Stimulated activated naive CD8-positive, alpha-beta T cell treated with anti-CD3 and anti-CD28 coated beads, Interleukin-15, Interleukin-2, amounts not matched to agents 100 ng/mL and 50 ng/mL, for 24 hours (primary cell): ENCODE results near the gene CCN5.
"Not testable (repeated sequence)": the region's sequence is repeated elsewhere in the genome, so short reads cannot be mapped to it uniquely, and the experiment has no call there.

ENCODE experiments used
- H3K27ac Mint-ChIP-seq: one replicate; pipeline ENCODE4 v1.8.0; 2021; ENCODE audit warnings: mild to moderate bottlenecking, mixed read lengths
- H3K27me3 Mint-ChIP-seq: one replicate; pipeline ENCODE4 v1.8.0; 2021; ENCODE audit warnings: mixed read lengths
- H3K36me3 Mint-ChIP-seq: one replicate; pipeline ENCODE4 v1.8.0; 2021; ENCODE audit warnings: low read depth, mixed read lengths
- H3K4me1 Mint-ChIP-seq: one replicate; pipeline ENCODE4 v1.8.0; 2021; ENCODE audit warnings: low read depth, mixed read lengths
- H3K4me3 Mint-ChIP-seq: one replicate; pipeline ENCODE4 v1.8.0; 2021; ENCODE audit warnings: mild to moderate bottlenecking, mixed read lengths
- H3K9me3 Mint-ChIP-seq: one replicate; pipeline ENCODE4 v1.8.0; 2021; ENCODE audit warnings: mixed read lengths

CCN5 gene

DNA sequence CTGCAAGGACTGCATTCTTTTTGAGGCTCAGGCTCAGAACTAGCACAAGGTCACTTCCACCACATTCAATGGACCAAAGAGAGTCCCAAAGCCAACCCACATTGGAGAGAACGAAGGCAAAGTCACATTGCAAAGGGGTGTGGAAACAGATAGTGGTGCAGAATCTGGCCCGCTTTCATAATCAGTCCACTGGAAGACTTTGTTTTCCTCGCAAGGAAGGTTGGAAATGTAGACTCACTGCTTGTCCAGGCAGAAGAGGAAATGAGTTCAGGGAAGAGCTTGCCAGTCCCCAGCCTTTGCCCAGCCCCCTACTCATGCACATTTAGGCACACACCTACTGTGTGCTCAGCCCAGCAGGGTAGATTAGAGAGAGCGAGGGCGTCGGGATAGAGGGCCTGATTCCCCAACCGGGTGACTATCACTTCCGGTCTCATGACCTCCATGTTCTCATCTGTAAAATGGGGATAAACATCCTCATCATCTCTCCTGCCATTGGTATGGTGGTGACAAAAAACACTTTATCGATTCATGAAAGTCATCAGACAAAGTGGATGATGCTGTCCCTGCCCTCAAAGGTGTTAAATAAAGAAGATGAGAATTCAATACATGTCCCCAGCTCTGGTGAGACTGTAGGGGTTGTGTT is 24.3 kb upstream of the CCN5 start:
- Mint-ChIP-seq H3K4me3 (no peak overlapping the region), H3K27me3 (peaks cover 8% of the 10 kb centered on the region), H3K27ac (no peak overlapping the region), H3K4me1 (no peaks in the 10 kb centered on the region), H3K36me3 (no peaks in the 10 kb centered on the region), H3K9me3 (no peaks in the 10 kb centered on the region)

DNA sequence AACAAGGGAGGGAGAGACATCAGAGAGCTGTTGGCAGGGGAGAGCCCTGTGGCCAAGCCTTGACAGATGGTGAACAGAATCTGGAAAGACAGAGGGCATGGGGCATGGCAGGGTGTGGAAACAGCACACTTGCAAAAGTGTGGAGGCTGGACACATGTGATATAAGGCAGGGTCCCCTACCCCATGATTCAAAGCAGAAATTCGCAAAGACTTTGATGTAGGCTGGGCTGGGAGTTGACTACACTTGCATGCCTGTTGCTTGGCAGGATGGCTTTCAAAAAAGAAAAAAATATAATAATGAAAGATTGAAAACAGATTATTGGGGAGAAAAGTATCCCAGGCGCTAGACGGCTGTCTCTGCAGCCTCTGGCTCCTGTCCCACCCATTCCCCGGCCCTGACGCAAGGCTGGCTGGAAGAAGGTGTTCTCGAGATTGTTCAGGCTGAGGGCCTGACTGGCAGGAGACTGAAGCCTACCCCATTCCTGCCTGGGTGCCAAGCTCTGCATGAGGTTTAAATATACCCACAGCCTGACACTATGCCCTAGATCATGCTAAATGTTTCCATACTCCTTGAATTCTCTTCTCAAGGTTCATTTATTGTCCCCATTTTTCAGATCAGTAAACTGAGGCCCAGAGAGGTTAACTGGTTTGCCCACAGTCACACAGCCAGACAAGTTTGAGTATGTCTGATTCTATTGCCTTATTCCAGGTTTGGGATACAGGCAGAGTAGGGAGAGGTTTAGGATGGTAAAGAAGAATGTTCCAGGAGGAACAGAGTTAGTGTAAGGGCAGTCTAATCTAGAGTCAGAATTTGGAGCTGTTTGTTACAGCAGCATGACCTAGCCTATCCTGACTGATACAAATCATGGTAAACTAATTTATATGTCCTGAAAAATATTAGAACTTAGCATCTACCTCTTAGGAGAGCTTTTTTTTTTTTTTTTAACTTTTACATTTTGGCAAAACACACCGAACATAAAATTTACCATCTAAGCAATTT is 23.4 kb upstream of the CCN5 start:
- H3K36me3 Mint-ChIP-seq: no peaks in the 10 kb centered on the region
- no peak overlapping the region for H3K27ac Mint-ChIP-seq
- H3K4me3 Mint-ChIP-seq: no peak overlapping the region
- peaks cover 8% of the 10 kb centered on the region for H3K27me3 Mint-ChIP-seq
- no peaks in the 10 kb centered on the region for H3K9me3 Mint-ChIP-seq
- no peaks in the 10 kb centered on the region for H3K4me1 Mint-ChIP-seq

DNA sequence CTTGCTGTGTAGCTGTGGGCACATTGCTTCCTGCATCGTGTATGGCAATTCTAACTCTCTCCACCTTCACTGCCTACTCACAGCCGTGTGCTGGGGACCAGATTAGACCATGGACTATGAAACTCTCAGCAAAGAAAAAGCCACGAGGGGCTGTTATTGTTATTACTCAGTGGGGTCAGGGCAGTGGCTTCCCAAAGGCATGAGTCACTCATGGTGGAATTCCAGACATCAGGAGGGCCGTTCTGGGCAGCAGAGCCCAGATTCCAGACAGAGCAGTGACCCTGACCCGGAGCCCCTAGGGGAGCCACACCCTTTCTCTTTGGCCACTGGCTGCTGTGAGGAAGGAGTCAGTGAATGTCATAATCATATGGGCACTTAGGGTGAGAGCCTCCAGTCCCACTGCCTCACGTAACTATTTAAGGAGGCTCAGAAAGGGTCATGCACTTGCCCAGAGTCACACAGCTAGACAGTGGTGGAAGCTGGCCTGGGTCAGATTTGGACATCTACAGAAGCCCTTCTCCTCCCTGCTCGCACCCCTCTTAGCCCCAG is 22.2 kb upstream of the CCN5 start:
- Mint-ChIP-seq H3K4me3 (no peak overlapping the region), H3K27me3 (no peaks in the 10 kb centered on the region), H3K4me1 (no peaks in the 10 kb centered on the region)

GRCh38 chr20:44693627-44694026 is 21.5 kb upstream of the CCN5 start:
- Mint-ChIP-seq H3K36me3 (no peaks in the 10 kb centered on the region), H3K9me3 (no peaks in the 10 kb centered on the region), H3K27ac (no peak overlapping the region), H3K4me3 (no peak overlapping the region), H3K4me1 (no peaks in the 10 kb centered on the region), H3K27me3 (no peaks in the 10 kb centered on the region)

More for the DNA sequence above, 22.2 kb upstream of the CCN5 start:
- no peaks in the 10 kb centered on the region for H3K36me3 Mint-ChIP-seq
- no peak overlapping the region for H3K27ac Mint-ChIP-seq
- no peaks in the 10 kb centered on the region for H3K9me3 Mint-ChIP-seq

DNA sequence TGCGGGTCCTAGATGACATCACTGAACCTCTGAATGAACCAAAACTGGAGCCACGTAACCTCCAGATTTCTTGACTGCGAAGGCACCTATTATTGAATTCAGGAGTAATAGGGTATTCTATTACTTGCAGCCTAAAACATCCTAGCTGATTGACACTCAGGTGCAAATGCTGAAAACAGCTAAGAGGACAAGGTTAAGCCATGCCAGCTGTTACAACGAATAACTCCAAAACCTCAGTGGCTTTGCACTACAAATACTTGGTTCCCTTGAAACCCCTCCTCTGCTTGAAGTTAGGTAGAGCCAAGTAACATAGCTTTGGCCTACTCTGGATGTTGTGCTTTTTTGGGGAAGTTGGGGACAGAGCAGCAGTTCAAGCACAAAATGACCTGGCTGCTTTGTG is 21.0 kb upstream of the CCN5 start:
- H3K27me3 Mint-ChIP-seq: no peaks in the 10 kb centered on the region
- H3K4me1 Mint-ChIP-seq: no peaks in the 10 kb centered on the region
- no peak overlapping the region for H3K4me3 Mint-ChIP-seq
- H3K27ac Mint-ChIP-seq: no peak overlapping the region
- no peaks in the 10 kb centered on the region for H3K9me3 Mint-ChIP-seq
- no peaks in the 10 kb centered on the region for H3K36me3 Mint-ChIP-seq

DNA sequence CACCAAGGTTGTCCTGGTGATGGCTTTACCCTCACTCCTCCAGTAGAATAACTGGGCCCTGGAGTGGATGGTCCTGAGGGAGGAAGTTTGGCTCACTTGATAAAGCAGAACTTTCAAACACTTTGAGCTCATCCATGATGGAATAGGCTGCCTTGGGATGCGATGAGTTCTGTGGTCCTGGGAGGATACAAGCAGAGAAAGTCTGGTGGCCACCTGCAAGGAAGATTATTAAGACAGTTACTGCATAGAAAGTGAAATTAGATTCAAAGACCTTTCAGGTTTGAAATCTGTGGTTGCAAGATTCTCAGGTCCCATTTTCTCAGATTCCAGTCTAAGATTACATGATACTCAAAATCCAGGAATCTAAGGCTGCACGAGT is 19.9 kb upstream of the CCN5 start:
- H3K27me3 Mint-ChIP-seq: no peaks in the 10 kb centered on the region
- H3K27ac Mint-ChIP-seq: no peak overlapping the region
- no peaks in the 10 kb centered on the region for H3K9me3 Mint-ChIP-seq
- no peaks in the 10 kb centered on the region for H3K4me1 Mint-ChIP-seq
- H3K4me3 Mint-ChIP-seq: no peak overlapping the region
- H3K36me3 Mint-ChIP-seq: no peaks in the 10 kb centered on the region

DNA sequence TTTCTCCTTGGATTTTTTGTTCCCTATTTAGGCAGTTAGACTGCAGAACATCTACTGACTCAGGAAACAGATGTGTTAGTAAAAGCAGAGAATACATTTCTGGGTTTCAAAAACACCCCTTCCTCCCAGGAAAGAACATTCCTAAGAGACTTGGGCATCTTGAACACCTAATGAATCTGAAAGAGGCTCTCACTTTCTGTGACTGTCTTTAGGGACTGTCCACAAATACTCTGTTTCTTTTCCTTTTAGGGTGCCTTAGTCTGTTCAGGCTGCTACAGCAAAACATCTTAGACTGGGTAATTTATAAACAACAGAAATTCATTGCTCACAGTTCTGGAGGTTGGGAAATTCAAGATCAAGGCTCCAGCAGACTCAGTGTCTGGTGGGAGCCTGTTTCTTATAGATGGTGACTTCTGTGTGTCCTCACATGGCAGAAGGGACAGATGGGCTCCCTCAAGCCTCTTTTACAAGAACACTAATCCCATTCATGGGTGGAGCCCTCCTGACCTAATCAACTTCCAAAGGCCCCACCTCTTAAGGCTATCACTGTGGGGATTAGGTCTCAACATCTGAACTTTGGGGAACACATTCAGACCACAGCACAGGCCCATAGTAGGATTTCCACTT is 19.4 kb upstream of the CCN5 start:
- Mint-ChIP-seq H3K4me3 (no peak overlapping the region), H3K27ac (no peak overlapping the region), H3K27me3 (no peaks in the 10 kb centered on the region), H3K36me3 (no peaks in the 10 kb centered on the region), H3K4me1 (no peaks in the 10 kb centered on the region), H3K9me3 (no peaks in the 10 kb centered on the region)

DNA sequence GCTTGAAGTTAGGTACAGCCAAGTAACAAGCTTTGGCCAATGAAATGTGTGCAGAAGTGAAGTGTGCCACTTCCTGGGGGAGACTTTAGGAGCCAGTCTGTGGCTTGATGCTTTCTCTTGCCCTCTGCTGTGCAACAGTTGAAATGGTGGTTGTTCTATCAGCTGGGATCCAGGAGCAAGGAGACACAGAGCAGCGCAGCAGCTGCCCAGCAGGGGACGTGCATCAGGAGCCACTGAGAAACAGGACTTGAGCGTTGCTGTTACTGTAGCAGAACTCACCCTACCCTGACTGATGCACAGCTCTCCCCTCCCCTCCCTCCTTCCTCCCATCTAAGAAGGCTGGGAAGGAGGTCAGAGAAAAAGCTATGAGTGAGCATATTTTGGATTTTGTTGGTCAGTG is 18.9 kb upstream of the CCN5 start:
- no peaks in the 10 kb centered on the region for H3K4me1 Mint-ChIP-seq
- no peaks in the 10 kb centered on the region for H3K9me3 Mint-ChIP-seq
- no peak overlapping the region for H3K27ac Mint-ChIP-seq
- no peaks in the 10 kb centered on the region for H3K27me3 Mint-ChIP-seq
- no peaks in the 10 kb centered on the region for H3K36me3 Mint-ChIP-seq
- H3K4me3 Mint-ChIP-seq: no peak overlapping the region

- H3K4me1 Mint-ChIP-seq, H3K36me3 Mint-ChIP-seq, H3K27me3 Mint-ChIP-seq, H3K4me3 Mint-ChIP-seq, H3K9me3 Mint-ChIP-seq, H3K27ac Mint-ChIP-seq: not testable (repeated sequence)
Measured at GRCh38 chr20:44697041-44697440, 18.1 kb upstream of the CCN5 start.

GRCh38 chr20:44698351-44698750 is 16.8 kb upstream of the CCN5 start:
- no peaks in the 10 kb centered on the region for H3K9me3 Mint-ChIP-seq
- H3K4me3 Mint-ChIP-seq: no peak overlapping the region
- H3K4me1 Mint-ChIP-seq: no peaks in the 10 kb centered on the region
- no peaks in the 10 kb centered on the region for H3K36me3 Mint-ChIP-seq
- no peak overlapping the region for H3K27ac Mint-ChIP-seq
- no peaks in the 10 kb centered on the region for H3K27me3 Mint-ChIP-seq

GRCh38 chr20:44700306-44700705 is 14.9 kb upstream of the CCN5 start:
- Mint-ChIP-seq H3K9me3 (no peaks in the 10 kb centered on the region), H3K27me3 (no peaks in the 10 kb centered on the region), H3K36me3 (no peaks in the 10 kb centered on the region), H3K27ac (no peak overlapping the region), H3K4me3 (no peak overlapping the region), H3K4me1 (no peaks in the 10 kb centered on the region)

DNA sequence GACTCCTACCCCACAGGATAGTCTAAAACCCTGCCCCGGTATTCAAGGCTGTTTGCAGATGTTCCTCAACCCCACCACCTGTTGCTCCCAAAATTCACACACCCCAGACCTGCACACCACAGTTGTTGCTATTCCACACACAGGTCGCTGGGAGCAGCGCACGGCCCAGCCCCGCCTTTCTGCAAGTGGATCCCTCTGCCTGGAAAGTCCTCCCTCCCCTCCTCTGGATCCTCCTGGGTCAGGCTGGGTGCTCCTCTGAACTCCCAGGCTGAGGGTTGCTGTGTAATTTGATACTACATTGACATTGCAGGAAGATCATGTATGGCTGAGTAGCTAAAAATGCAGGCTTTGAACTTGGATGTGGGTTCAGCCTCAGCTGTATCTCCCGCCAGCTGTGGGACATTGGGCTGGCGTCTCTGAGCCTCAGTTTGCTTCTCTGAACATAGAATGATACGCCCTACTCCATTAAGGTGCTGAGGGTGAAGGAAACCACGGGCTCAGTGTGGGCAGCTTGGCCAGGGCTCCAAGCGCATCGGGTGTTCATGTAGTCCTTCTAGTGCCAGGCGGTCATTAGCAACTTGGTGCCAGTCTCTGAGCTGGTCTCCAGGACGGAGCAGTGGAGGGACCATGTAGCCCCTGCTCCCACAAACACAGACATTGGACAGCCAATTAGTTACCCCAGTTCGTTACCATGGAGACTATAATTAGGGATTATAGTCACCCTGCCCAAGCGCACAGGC is 13.9 kb upstream of the CCN5 start:
- no peaks in the 10 kb centered on the region for H3K27me3 Mint-ChIP-seq
- H3K4me1 Mint-ChIP-seq: no peaks in the 10 kb centered on the region
- no peak overlapping the region for H3K27ac Mint-ChIP-seq
- no peak overlapping the region for H3K4me3 Mint-ChIP-seq
- H3K9me3 Mint-ChIP-seq: no peaks in the 10 kb centered on the region
- H3K36me3 Mint-ChIP-seq: no peaks in the 10 kb centered on the region

- no peak overlapping the region for H3K4me3 Mint-ChIP-seq
- no peaks in the 10 kb centered on the region for H3K27me3 Mint-ChIP-seq
- H3K36me3 Mint-ChIP-seq: no peaks in the 10 kb centered on the region
- H3K27ac Mint-ChIP-seq: no peak overlapping the region
- H3K4me1 Mint-ChIP-seq: no peaks in the 10 kb centered on the region
- H3K9me3 Mint-ChIP-seq: no peaks in the 10 kb centered on the region
Measured at GRCh38 chr20:44701858-44702256, 13.3 kb upstream of the CCN5 start.

DNA sequence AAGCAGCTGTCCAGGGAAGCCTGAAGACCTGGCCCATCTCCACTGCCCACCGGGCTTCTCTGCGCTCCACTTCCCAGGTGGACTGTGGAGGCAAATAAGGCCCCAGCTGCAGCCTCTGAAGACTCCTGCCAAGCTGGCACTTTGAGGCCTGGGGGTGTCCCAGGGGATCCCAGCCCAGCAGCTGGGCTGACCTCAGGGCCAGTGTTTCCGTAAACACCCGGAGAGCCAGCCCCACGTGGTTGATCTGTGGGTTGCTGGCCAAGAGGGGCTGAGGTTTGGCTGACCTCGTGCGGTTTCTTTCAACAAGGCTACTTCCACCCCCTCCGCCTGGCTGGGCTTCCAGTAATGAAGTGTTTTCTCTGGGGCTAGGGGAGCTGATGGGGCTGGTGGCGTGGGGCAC is 12.4 kb upstream of the CCN5 start:
- no peaks in the 10 kb centered on the region for H3K36me3 Mint-ChIP-seq
- H3K4me3 Mint-ChIP-seq: no peak overlapping the region
- H3K27ac Mint-ChIP-seq: no peak overlapping the region
- no peaks in the 10 kb centered on the region for H3K4me1 Mint-ChIP-seq
- H3K9me3 Mint-ChIP-seq: no peaks in the 10 kb centered on the region
- H3K27me3 Mint-ChIP-seq: no peaks in the 10 kb centered on the region
